OCI-LY3 (cell line): ENCODE measurements around the gene MAT2A.

Source experiments
- H2AFZ ChIP-seq: fragments of 200-600, 300-600 bp; shearing (Covaris generic); 2 replicates; pipeline ENCODE4 v1.6.0; 2014; ENCODE audit warnings: antibody characterized with exemption, low read depth, low read length
- H3K27ac ChIP-seq: fragments of 200-600, 300-600 bp; sonication (generic); 2 replicates; pipeline ENCODE4 v1.5.1; 2014; ENCODE audit warnings: mild to moderate bottlenecking, low read length, moderate library complexity, mixed read lengths
- H3K27me3 ChIP-seq: fragments of 200-600, 300-600 bp; sonication (generic); 2 replicates; pipeline ENCODE4 v1.6.1; 2014; ENCODE audit warnings: low read depth, low read length, mixed read lengths
- H3K36me3 ChIP-seq: fragments of 200-600, 300-600 bp; sonication (generic); replicated peaks from 2 replicates; pipeline ENCODE3; 2014; ENCODE audit warnings: low read depth, low read length, mixed read lengths
- H3K4me1 ChIP-seq: fragments of 300-600, 200-600 bp; sonication (generic); 2 replicates; pipeline ENCODE4 v1.6.1; 2014; ENCODE audit warnings: low read length, mixed read lengths
- H3K4me2 ChIP-seq: fragments of 200-600, 300-600 bp; sonication (generic); 2 replicates; pipeline ENCODE4 v1.6.1; 2014; ENCODE audit warnings: low read length, mixed read lengths
- H3K4me3 ChIP-seq: fragments of 300-600, 200-600 bp; sonication (generic); 2 replicates; pipeline ENCODE4 v1.5.1; 2014; ENCODE audit warnings: antibody characterized with exemption, mild to moderate bottlenecking, low read length, moderate library complexity
- H3K79me2 ChIP-seq: fragments of 300-600, 200-600 bp; shearing (Covaris generic); 2 replicates; pipeline ENCODE4 v1.6.1; 2014; ENCODE audit warnings: mild to moderate bottlenecking, low read length, mixed read lengths
- H3K9ac ChIP-seq: fragments of 300-600, 200-600 bp; shearing (Covaris generic); 2 replicates; pipeline ENCODE4 v1.6.0; 2014; ENCODE audit warnings: mild to moderate bottlenecking, low read length, moderate library complexity
- H3K9me3 ChIP-seq: fragments of 200-600, 300-600 bp; shearing (Covaris generic); 2 replicates; pipeline ENCODE4 v1.6.1; 2014; ENCODE audit warnings: low read length, mixed read lengths; ENCODE audit not compliant: insufficient read depth
- H4K20me1 ChIP-seq: fragments of 200-600, 300-600 bp; sonication (generic); 2 replicates; pipeline ENCODE4 v1.6.1; 2016; ENCODE audit warnings: low read length, mixed read lengths; ENCODE audit not compliant: insufficient read depth
- EZH2phosphoT487 ChIP-seq: fragments of 200-600 bp; shearing (Covaris generic); IDR thresholded peaks from 2 replicates; pipeline ENCODE4 v1.6.1; 2018; ENCODE audit warnings: antibody characterized with exemption, mixed run types, low read depth
- TF ChIP-seq, protein P1 (sequence below): fragments of 200-600, 300-600 bp; sonication (generic); IDR thresholded peaks from 2 replicates; pipeline ENCODE4 v1.5.1; 2014; ENCODE audit warnings: antibody characterized with exemption, low read length, low read depth

The MAT2A gene

DNA sequence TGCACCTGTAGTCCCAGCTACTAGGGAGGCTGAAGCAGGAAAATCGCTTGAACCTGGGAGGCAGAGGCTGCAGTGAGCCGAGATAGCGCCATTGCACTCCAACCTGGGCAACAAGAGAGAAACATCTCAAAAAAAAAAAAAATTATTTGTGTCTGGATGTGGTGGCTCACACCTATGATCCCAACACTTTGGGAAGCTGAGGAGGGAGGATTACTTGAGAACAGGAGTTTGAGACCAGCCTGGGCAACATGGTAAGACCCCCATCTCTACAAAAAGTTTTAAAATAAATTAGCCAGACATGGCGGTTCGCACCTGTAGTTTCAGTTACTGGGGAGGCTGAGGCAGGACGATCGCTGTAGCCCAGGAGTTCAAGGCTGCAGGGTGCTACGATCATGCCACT is 36.8 kb downstream of the MAT2A start:
- H3K27me3 ChIP-seq, result peaks cover 4% of the 10 kb centered on the region; the same call in 1 of the 2 replicates
- no peak overlapping the region for H3K4me3 ChIP-seq
- no peak for TF ChIP-seq EZH2phosphoT487
- TF ChIP-seq, protein P1, sequence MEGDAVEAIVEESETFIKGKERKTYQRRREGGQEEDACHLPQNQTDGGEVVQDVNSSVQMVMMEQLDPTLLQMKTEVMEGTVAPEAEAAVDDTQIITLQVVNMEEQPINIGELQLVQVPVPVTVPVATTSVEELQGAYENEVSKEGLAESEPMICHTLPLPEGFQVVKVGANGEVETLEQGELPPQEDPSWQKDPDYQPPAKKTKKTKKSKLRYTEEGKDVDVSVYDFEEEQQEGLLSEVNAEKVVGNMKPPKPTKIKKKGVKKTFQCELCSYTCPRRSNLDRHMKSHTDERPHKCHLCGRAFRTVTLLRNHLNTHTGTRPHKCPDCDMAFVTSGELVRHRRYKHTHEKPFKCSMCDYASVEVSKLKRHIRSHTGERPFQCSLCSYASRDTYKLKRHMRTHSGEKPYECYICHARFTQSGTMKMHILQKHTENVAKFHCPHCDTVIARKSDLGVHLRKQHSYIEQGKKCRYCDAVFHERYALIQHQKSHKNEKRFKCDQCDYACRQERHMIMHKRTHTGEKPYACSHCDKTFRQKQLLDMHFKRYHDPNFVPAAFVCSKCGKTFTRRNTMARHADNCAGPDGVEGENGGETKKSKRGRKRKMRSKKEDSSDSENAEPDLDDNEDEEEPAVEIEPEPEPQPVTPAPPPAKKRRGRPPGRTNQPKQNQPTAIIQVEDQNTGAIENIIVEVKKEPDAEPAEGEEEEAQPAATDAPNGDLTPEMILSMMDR, result no peak
- no peak overlapping the region for H3K27ac ChIP-seq
- no peak overlapping the region for H3K9ac ChIP-seq
- no peaks in the 10 kb centered on the region for H4K20me1 ChIP-seq
- no peak overlapping the region for H2AFZ ChIP-seq
- no peaks in the 10 kb centered on the region for H3K79me2 ChIP-seq
- H3K4me2 ChIP-seq, result no peak overlapping the region
- no peaks in the 10 kb centered on the region for H3K36me3 ChIP-seq
- peaks cover 19% of the 10 kb centered on the region for H3K4me1 ChIP-seq
- H3K9me3 ChIP-seq, result no peaks in the 10 kb centered on the region

DNA sequence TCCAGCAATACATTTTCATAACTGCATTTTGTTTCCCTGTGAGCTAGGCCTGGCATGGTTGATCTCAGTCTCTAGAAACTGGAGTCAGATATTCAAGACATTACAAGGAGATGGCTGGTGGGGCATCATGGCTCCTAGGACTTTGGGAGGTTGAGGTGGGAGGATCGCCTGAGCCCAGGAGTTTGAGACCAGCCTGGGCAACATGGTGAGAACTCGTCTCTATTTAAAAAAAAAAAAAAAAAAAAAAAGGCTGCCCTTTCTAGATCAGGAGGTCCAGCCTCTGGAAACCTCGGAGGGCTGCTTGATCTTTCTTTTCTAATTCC is 38.1 kb downstream of the MAT2A start:
- Histone ChIP-seq H3K4me3 (peak overlapping the region; percentile 75), H2AFZ (peak overlapping the region; percentile 71), H3K36me3 (no peaks in the 10 kb centered on the region), H3K27ac (no peak overlapping the region), H4K20me1 (no peaks in the 10 kb centered on the region), H3K79me2 (no peaks in the 10 kb centered on the region), H3K4me2 (peak overlapping the region; percentile 78), H3K9ac (peak overlapping the region; percentile 59), H3K4me1 (peaks cover 19% of the 10 kb centered on the region), H3K9me3 (no peaks in the 10 kb centered on the region), H3K27me3 (no peaks in the 10 kb centered on the region)
- TF ChIP-seq, protein P1, result no peak
- TF ChIP-seq EZH2phosphoT487, result no peak

DNA sequence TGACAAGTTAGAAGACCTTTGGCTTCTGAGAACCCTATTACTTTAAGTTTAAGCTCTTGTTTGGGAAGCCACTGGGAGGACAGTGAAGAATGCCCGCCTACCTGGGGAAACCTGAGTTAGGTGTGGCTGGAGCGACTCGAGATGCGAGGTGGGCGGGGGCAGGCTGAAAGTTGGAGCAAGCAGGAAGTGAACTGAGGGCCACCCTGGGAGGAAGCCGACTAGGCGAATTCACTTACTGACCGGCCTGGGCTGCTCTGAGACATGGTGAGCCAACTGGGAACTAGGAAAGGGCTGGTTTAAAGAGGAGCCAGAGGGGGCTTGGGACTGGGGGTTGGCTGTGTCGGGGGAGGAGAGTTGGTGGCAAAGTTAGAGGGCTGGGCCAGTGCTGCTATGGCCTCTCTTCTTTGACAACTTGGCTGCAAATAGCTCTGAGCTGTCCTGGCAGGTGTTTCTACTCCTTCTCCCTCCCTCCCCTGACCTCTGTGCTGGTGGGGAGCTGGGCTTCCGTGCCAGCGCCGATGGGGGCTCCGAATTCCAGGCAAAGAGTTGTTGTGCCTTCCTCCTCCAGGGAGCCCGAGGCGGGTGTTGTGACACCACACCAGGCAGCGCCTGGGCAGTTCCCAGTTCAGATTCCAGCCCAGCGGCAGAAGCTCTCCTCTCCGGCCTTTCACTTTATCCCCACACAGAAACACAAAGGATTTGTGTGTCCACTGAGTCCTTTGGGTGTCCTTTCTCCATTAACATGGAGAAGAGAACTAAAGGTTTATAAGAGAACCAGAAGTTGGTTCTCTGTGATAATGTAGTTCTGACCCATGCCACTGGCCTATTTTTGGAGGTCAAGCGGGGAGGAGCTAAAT is 38.6 kb downstream of the MAT2A start, which contains the start of gene VAMP8:
VAMP8 (plus strand) TSS at position 201 of the 857 bp plus-strand sequence; CDS start at position 262, 61 bp downstream.
- Histone ChIP-seq H3K79me2 (no peaks in the 10 kb centered on the region), H3K27ac (no peak within 1 kb of the TSS), H3K4me1 (peaks cover 19% of the 10 kb centered on the region), H4K20me1 (no peaks in the 10 kb centered on the region), H3K4me3 (peak within 1 kb of the TSS; percentile 75), H3K9ac (peak within 1 kb of the TSS; percentile 59), H3K36me3 (no peaks in the 10 kb centered on the region), H3K27me3 (no peaks in the 10 kb centered on the region), H2AFZ (peak within 1 kb of the TSS; percentile 71), H3K4me2 (peak within 1 kb of the TSS; percentile 78), H3K9me3 (no peaks in the 10 kb centered on the region)
- TF ChIP-seq, protein P1, result no peak
- TF ChIP-seq EZH2phosphoT487, result no peak

GRCh38 chr2:85578243-85579180 is 39.5 kb downstream of the MAT2A start:
- H3K79me2 ChIP-seq, result no peaks in the 10 kb centered on the region
- H3K4me1 ChIP-seq, result peaks cover 19% of the 10 kb centered on the region
- TF ChIP-seq EZH2phosphoT487, result no peak
- TF ChIP-seq, protein P1, result no peak
- no peaks in the 10 kb centered on the region for H3K27me3 ChIP-seq
- no peaks in the 10 kb centered on the region for H3K9me3 ChIP-seq
- peak overlapping the region; percentile 71; the same call in 1 of the 2 replicates for H2AFZ ChIP-seq
- H3K27ac ChIP-seq, result no peak overlapping the region
- no peaks in the 10 kb centered on the region for H3K36me3 ChIP-seq
- no peaks in the 10 kb centered on the region for H4K20me1 ChIP-seq
- H3K9ac ChIP-seq, result peak overlapping the region; percentile 59
- H3K4me2 ChIP-seq, result peak overlapping the region; percentile 78
- peak overlapping the region; percentile 75 for H3K4me3 ChIP-seq
